MM.1S (cell line): ENCODE data around the gene CTBP1.

Experiments used
- DNase-seq: peaks from one replicate; pipeline ENCODE4 v3.0.0-alpha.2; 2015
- H2AFZ ChIP-seq: fragments of 300-600 bp; sonication (generic); 2 replicates; pipeline ENCODE4 v1.6.0; 2016; ENCODE audit warnings: antibody characterized with exemption, low read length
- H3F3A ChIP-seq: fragments of 300-600 bp; sonication (generic); 2 replicates; pipeline ENCODE4 v1.6.1; 2016; ENCODE audit warnings: mild to moderate bottlenecking, antibody characterized with exemption, low read length, moderate library complexity, mixed read lengths; ENCODE audit not compliant: insufficient read depth
- H3K27ac ChIP-seq: fragments of 300-600 bp; sonication (generic); 2 replicates; pipeline ENCODE4 v1.5.1; 2016; ENCODE audit warnings: mild to moderate bottlenecking, low read length
- H3K27me3 ChIP-seq: fragments of 300-600 bp; sonication (generic); replicated peaks from 2 replicates; pipeline ENCODE4 v1.6.0; 2016; ENCODE audit warnings: low read length; ENCODE audit not compliant: insufficient read depth
- H3K36me3 ChIP-seq: fragments of 300-600 bp; sonication (generic); replicated peaks from 2 replicates; pipeline ENCODE4 v1.6.1; 2016; ENCODE audit warnings: mild to moderate bottlenecking, low read length, mixed read lengths; ENCODE audit not compliant: insufficient read depth
- H3K4me1 ChIP-seq: fragments of 300-600 bp; sonication (generic); 2 replicates; pipeline ENCODE4 v1.6.1; 2016; ENCODE audit warnings: low read length, mixed read lengths
- H3K4me2 ChIP-seq: fragments of 300-600 bp; sonication (generic); 2 replicates; pipeline ENCODE4 v1.6.0; 2016; ENCODE audit warnings: low read depth, low read length
- H3K4me3 ChIP-seq: fragments of 300-600 bp; sonication (generic); 2 replicates; pipeline ENCODE4 v1.5.1; 2016; ENCODE audit warnings: low read length, mixed read lengths
- H3K79me2 ChIP-seq: fragments of 300-600 bp; sonication (generic); 2 replicates; pipeline ENCODE4 v1.6.1; 2016; ENCODE audit warnings: mixed run types, low read length, mixed read lengths
- H3K9ac ChIP-seq: fragments of 300-600 bp; sonication (generic); 2 replicates; pipeline ENCODE4 v1.6.1; 2016; ENCODE audit warnings: low read length, mixed read lengths
- H3K9me2 ChIP-seq: fragments of 300-600 bp; sonication (generic); replicated peaks from 2 replicates; pipeline ENCODE4 v1.6.1; 2016; ENCODE audit warnings: mild to moderate bottlenecking, low read length, mixed read lengths; ENCODE audit not compliant: insufficient read depth
- H3K9me3 ChIP-seq: fragments of 300-600 bp; sonication (generic); replicated peaks from 2 replicates; pipeline ENCODE4 v1.6.1; 2016; ENCODE audit warnings: mild to moderate bottlenecking, low read length, mixed read lengths; ENCODE audit not compliant: insufficient read depth
- H4K20me1 ChIP-seq: fragments of 300-600 bp; sonication (generic); 2 replicates; pipeline ENCODE4 v1.6.1; 2016; ENCODE audit warnings: mild to moderate bottlenecking, low read length, moderate library complexity, mixed read lengths; ENCODE audit not compliant: insufficient read depth
- CTCF ChIP-seq: fragments of 300-600 bp; sonication (generic); IDR thresholded peaks from 2 replicates; pipeline ENCODE4 v1.5.1; 2016; ENCODE audit warnings: antibody characterized with exemption, low read length, mixed read lengths
- EZH2 ChIP-seq: fragments of 300-600 bp; sonication (generic); optimal IDR thresholded peaks from 2 replicates; pipeline ENCODE3; 2017; ENCODE audit warnings: low read depth, mild to moderate bottlenecking, antibody characterized with exemption, low read length, mixed read lengths
- EZH2phosphoT487 ChIP-seq: fragments of 300-600 bp; sonication (generic); IDR thresholded peaks from 2 replicates; pipeline ENCODE4 v1.6.1; 2018; ENCODE audit warnings: antibody characterized with exemption, low read length

CTBP1 gene

GRCh38 chr4:1297023-1297395 lies 48.1 kb upstream of the CTBP1 start:
- Histone ChIP-seq H3K27me3 (no peaks in the 10 kb centered on the region), H3K9me2 (no peaks in the 10 kb centered on the region), H3K4me1 (no peaks in the 10 kb centered on the region), H3K4me3 (no peak overlapping the region), H2AFZ (no peak overlapping the region), H3K36me3 (peaks cover 16% of the 10 kb centered on the region), H3K9ac (no peak overlapping the region), H3K4me2 (no peak overlapping the region), H3K79me2 (peaks cover 92% of the 10 kb centered on the region), H3F3A (no peaks in the 10 kb centered on the region), H3K27ac (no peak overlapping the region), H3K9me3 (no peaks in the 10 kb centered on the region), H4K20me1 (no peaks in the 10 kb centered on the region)
- DNase-seq: no peak
- TF ChIP-seq CTCF (no peak), EZH2 (no peak), EZH2phosphoT487 (no peak)

GRCh38 chr4:1296324-1297022 lies 47.5 kb upstream of the CTBP1 start:
- no peak overlapping the region for H2AFZ ChIP-seq
- H3K4me3 ChIP-seq: no peak overlapping the region
- no peak overlapping the region for H3K27ac ChIP-seq
- H3K4me2 ChIP-seq: no peak overlapping the region
- no peaks in the 10 kb centered on the region for H3K9me3 ChIP-seq
- H3K36me3 ChIP-seq: peaks cover 16% of the 10 kb centered on the region
- no peaks in the 10 kb centered on the region for H3F3A ChIP-seq
- no peak for DNase-seq
- peaks cover 92% of the 10 kb centered on the region for H3K79me2 ChIP-seq
- H4K20me1 ChIP-seq: no peaks in the 10 kb centered on the region
- no peak overlapping the region for H3K9ac ChIP-seq
- H3K9me2 ChIP-seq: no peaks in the 10 kb centered on the region
- TF ChIP-seq EZH2phosphoT487 (no peak), CTCF (no peak), EZH2 (no peak)
- peaks cover 4% of the 10 kb centered on the region; the same call in 1 of the 2 replicates for H3K4me1 ChIP-seq
- H3K27me3 ChIP-seq: no peaks in the 10 kb centered on the region

GRCh38 chr4:1295405-1296055 lies 46.6 kb upstream of the CTBP1 start:
- no peak for TF ChIP-seq EZH2
- TF ChIP-seq CTCF: no peak
- TF ChIP-seq EZH2phosphoT487: no peak
- no peak overlapping the region for H2AFZ ChIP-seq
- H3K27me3 ChIP-seq: no peaks in the 10 kb centered on the region
- H3K4me3 ChIP-seq: no peak overlapping the region
- H3K4me1 ChIP-seq: peaks cover 12% of the 10 kb centered on the region; the same call in 1 of the 2 replicates
- no peak overlapping the region for H3K4me2 ChIP-seq
- DNase-seq: no peak
- no peaks in the 10 kb centered on the region; the same call in 1 of the 2 replicates for H4K20me1 ChIP-seq
- no peak overlapping the region for H3K27ac ChIP-seq
- H3K36me3 ChIP-seq: peaks cover 12% of the 10 kb centered on the region
- H3K9me2 ChIP-seq: no peaks in the 10 kb centered on the region
- no peaks in the 10 kb centered on the region for H3K9me3 ChIP-seq
- no peaks in the 10 kb centered on the region for H3F3A ChIP-seq
- no peak overlapping the region for H3K9ac ChIP-seq
- H3K79me2 ChIP-seq: peaks cover 92% of the 10 kb centered on the region
